Stomach (tissue), 4 donors: Measurements from ENCODE around the gene EML5.

Experiments
- CTCF ChIP-seq, 7 experiments: fragments of 450-650 bp in 4 of 7; fragments of 200-600 bp in 3 of 7; sonication (generic) in 3 of 7; IDR thresholded peaks; one replicate each; pipeline ENCODE4 v1.5.1; 2016 to 2019; ENCODE audit warnings: antibody characterized with exemption in 7 of 7, control low read depth in 2 of 7, mild to moderate bottlenecking in 1 of 7
- EP300 ChIP-seq: sonication (generic); formaldehyde crosslinking; IDR thresholded peaks from one replicate; pipeline ENCODE4 v1.6.1; 2017; ENCODE audit warnings: antibody characterized with exemption

GRCh38 chr14:88667555-88668273 is 125.0 kb downstream of the EML5 start:
- TF ChIP-seq CTCF (IDR thresholded peaks at IDR 0.05) = peak in 5 of 7 experiments; percentile 39 to 76 (median 60)
- no peak for TF ChIP-seq EP300
